Thyroid gland (tissue), 4 donors: ENCODE results near the gene ZNF594.
"Not testable (repeated sequence)": the region's sequence is repeated elsewhere in the genome, so short reads cannot be mapped to it uniquely, and the experiment has no call there.

ENCODE experiments used
- POLR2A ChIP-seq, 2 donors: fragments of 450-650 bp; IDR thresholded peaks; one replicate each; pipeline ENCODE4 v1.6.1; 2017; ENCODE audit warnings: antibody characterized with exemption in 2 of 2, mild to moderate bottlenecking in 2 of 2, moderate library complexity in 1 of 2
- TF ChIP-seq, protein P1 (sequence below), 6 experiments: fragments of 200-600 bp in 3 of 6; fragments of 450-650 bp in 3 of 6; sonication (generic) in 3 of 6; IDR thresholded peaks; one replicate each; pipeline ENCODE4 v1.5.1; 2016 to 2019; ENCODE audit warnings: antibody characterized with exemption in 6 of 6, mild to moderate bottlenecking in 2 of 6, inconsistent platforms in 1 of 6, moderate library complexity in 1 of 6

- TF ChIP-seq, protein P1, sequence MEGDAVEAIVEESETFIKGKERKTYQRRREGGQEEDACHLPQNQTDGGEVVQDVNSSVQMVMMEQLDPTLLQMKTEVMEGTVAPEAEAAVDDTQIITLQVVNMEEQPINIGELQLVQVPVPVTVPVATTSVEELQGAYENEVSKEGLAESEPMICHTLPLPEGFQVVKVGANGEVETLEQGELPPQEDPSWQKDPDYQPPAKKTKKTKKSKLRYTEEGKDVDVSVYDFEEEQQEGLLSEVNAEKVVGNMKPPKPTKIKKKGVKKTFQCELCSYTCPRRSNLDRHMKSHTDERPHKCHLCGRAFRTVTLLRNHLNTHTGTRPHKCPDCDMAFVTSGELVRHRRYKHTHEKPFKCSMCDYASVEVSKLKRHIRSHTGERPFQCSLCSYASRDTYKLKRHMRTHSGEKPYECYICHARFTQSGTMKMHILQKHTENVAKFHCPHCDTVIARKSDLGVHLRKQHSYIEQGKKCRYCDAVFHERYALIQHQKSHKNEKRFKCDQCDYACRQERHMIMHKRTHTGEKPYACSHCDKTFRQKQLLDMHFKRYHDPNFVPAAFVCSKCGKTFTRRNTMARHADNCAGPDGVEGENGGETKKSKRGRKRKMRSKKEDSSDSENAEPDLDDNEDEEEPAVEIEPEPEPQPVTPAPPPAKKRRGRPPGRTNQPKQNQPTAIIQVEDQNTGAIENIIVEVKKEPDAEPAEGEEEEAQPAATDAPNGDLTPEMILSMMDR (IDR thresholded peaks at IDR 0.05), result not testable (repeated sequence)
- TF ChIP-seq POLR2A (IDR thresholded peaks at IDR 0.05), result not testable (repeated sequence)
These were observed 30.2 kb upstream of the ZNF594 start for GRCh38 chr17:5221912-5222311.
